ENCODE measurements around the gene LANCL3. TPM values are rescaled to one million over a fixed set of nuclear protein-coding genes. Genes with fewer than 3 reads are reported as not detected.
A peak's percentile ranks its signal among the peaks of the same experiment; 100 is the strongest.

Gene LANCL3
- total RNA-seq, 1 donor from 2014 or later, result 0.05 TPM

GRCh38 chrX:37672563-37672962, 101.1 kb downstream of the LANCL3 start:
- no peak for DNase-seq
- intact Hi-C loops (cut with micrococcal nuclease), result no loop called here
- ATAC-seq, result no peak

DNA sequence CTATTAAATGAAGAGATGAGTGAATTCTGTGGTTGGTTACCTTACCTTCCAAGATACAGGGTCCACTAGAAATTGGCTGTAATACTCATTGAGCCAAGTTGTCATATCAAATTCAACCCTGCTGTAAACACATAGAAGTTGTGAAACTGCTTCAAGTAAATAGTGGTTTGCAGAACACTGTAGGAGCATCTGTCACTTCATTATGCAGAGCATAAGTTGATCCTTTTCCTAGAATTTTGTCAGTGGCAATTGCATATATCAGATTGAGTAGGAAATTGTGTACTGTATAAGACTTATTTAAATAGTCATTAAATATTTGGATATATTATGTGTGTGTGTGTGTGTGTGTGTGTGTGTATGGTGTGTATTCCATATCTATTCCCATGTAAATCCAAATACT, 105.3 kb downstream of the LANCL3 start:
- ATAC-seq, result no peak
- intact Hi-C loops (cut with micrococcal nuclease), result no loop called here
- DNase-seq, result no peak

- intact Hi-C loops (cut with micrococcal nuclease), result no loop called here
- ATAC-seq (no peak), DNase-seq (no peak)
Measured at GRCh38 chrX:37677243-37677642, 105.8 kb downstream of the LANCL3 start.

GRCh38 chrX:37677765-37678164, 106.3 kb downstream of the LANCL3 start:
- intact Hi-C loops (cut with micrococcal nuclease), result no loop called here
- ATAC-seq, result no peak
- DNase-seq, result no peak

GRCh38 chrX:37678574-37678973, 107.1 kb downstream of the LANCL3 start:
- ATAC-seq (no peak), DNase-seq (no peak)
- intact Hi-C loops (cut with micrococcal nuclease), result no loop called here

DNA sequence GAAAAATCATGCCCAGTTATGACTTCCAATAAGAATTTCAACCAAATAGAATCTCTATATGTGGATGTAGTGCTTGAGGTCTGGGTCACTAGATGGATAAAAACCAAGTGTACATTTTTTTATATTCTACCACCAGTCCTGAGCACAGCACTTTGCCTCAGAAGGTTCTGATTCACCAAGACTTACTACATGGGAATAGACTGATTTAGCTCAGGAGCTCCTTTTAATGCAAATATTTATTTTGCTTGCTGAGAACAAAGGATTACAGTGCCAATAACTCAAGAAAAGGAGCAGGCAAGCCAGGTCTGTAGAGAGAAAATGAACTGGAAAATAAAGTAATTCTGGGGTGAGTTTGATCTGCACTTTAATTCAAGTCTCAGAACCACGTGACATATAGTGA, 107.8 kb downstream of the LANCL3 start:
- no peak for DNase-seq

GRCh38 chrX:37679888-37680287, 108.4 kb downstream of the LANCL3 start:
- intact Hi-C loops (cut with micrococcal nuclease), result no loop called here
- no peak for ATAC-seq
- DNase-seq, result no peak

More for the DNA sequence above, 107.8 kb downstream of the LANCL3 start:
- intact Hi-C loops (cut with micrococcal nuclease), result no loop called here
- ATAC-seq, result no peak

DNA sequence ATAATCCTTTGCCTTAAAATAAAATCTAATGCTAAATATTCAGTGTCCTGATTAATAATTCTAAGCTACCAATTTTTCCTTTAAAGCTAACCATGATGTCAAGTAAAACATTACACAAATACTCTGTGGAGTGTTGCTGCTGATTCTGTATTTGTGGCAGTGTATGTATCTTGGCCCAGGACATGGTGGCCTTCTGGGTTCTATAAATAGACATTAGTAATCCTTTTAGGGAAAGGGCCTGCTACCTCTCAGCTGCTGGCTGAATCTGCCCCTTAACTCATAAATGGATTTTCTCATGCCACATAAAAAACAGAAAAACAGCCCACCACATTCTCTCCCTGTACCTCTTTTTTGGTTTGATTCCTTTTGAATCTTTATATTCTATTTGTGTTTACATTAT, 113.0 kb downstream of the LANCL3 start:
- intact Hi-C loops (cut with micrococcal nuclease), result no loop called here
- peak; percentile 85 for ATAC-seq

DNA sequence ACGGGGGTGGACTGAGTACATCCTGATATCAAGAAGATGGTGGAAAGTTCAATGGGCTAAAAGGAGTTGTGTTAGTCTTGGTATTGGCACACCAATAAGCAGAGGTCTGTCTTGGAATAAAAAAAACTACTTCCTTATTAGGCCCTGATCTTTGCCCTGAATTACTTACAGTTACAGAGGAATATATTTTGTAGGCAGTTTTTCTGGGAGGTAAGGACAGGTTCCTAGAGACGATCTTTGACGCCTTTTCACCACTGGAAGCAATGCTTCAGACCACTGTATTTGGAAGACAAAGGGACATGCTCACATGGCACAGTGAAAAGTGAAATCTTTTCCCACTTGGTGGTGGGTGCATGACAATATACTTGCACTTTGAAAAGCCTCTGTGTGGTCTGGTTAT, 113.5 kb downstream of the LANCL3 start:
- ATAC-seq (peak; percentile 20), DNase-seq (no peak)
- intact Hi-C loops (cut with micrococcal nuclease), result no loop called here

More for the DNA sequence above, 113.0 kb downstream of the LANCL3 start:
- DNase-seq, result no peak

- DNase-seq, result peak; percentile 68
- peak; percentile 88 for ATAC-seq
- intact Hi-C loops (cut with micrococcal nuclease), result no loop called here
Measured at GRCh38 chrX:37685381-37686359, 114.2 kb downstream of the LANCL3 start, which contains the start of gene XK. Gene XK, plus strand, starts transcription at chrX:37685791. Its CDS starts 171 bp downstream, at chrX:37685962.

DNA sequence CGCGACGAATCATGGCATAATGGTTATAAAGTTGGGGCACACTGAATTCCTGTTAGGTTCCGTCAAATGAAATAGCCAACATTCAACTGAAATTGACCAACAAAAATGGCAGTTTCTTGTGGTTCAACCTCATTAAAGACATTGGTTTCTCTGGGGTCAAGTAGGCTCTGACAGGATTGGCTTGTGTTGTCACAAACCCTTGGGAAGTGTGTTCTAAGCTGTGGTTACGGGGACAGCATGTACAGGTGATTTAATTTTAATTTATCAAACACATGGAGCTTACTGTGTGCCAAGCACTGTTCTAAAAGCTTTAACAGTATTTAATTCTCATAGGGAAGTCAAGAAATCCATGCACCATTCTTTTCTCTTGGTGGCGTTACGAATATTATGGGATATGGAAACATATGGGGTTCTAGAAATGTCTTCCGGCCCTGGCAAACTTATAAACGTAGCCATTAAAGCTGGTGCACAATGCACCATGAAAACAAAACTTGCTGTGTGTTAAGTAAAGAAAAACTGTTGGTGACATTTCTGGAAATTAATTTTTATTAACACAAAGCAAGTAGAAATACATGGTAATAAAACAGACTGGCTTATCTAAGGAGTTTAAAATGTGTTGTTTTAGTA, 115.0 kb downstream of the LANCL3 start:
- intact Hi-C loops (cut with micrococcal nuclease), result no loop called here
- ATAC-seq (peak; percentile 42), DNase-seq (no peak)

DNA sequence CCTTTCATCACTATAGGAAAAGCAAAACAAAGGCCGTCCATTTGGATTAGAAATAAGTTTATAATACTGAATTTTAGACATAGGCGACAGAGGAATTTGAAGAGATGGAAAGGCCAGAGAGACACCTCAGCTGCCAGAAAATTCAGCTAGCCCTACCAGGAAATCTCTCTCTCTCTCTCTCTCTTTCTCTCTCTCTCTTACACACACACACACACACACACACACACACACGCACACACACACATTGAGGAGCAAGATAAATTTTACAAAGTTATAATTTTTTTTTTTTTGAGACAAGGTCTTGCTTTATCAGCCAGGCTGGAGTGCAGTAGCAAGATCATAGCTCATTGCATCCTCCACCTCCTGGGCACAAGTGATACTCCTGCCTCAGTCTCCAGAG, 115.5 kb downstream of the LANCL3 start:
- ATAC-seq (no peak), DNase-seq (no peak)
- intact Hi-C loops (cut with micrococcal nuclease), result no loop called here

GRCh38 chrX:37690119-37690518, 118.7 kb downstream of the LANCL3 start:
- intact Hi-C loops (cut with micrococcal nuclease), result no loop called here
- ATAC-seq (no peak), DNase-seq (no peak)

DNA sequence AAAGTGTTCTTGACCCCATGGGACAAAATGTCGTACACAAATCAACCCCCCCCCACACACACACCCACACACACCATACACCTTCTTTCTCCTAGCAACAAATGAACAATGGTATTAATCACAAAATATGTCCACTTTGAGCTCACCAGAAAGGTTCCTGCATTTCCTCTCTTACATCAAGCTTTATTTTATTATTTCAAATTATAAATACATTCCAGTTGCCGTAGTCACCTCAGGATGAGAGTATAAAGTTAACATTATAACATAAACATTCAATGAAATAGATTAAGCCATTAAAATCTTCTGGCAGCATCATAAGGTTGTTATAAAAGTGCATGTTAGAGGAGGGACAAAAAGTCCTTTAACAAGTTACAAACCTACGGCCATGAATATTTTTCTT, 121.5 kb downstream of the LANCL3 start:
- DNase-seq (no peak), ATAC-seq (no peak)
- intact Hi-C loops (cut with micrococcal nuclease), result no loop called here

DNA sequence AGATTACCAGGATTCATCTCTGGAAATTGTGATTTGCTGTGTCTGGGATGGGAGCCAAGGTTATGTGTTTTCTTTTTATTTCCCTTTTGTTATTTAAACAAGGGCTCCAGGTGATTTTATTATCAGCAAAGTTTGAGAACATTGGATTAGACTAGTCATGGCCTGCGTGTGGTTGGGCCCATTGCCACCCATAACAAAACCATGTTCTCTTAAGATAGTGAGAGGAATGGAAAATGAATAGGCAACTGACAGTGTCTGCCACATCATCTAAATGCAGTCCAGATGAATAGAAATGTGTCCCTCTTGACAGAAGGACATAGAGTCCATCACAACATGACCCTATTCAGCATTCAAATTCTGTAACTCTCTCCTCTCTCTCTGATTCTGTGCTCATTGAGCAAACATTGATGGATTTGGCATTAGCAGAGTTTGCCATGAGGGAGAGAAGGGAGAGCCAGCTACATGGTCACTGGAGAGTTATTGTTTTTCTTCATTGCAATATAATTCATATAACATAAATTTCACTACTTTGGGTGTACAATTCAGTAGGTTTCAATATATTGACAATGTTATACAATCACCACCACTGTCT, 125.8 kb downstream of the LANCL3 start:
- ATAC-seq, result peak; percentile 70
- intact Hi-C loops (cut with micrococcal nuclease), result no loop called here

GRCh38 chrX:37701588-37701987, 130.1 kb downstream of the LANCL3 start:
- intact Hi-C loops (cut with micrococcal nuclease), result no loop called here
- DNase-seq (no peak), ATAC-seq (peak; percentile 66)

More for the DNA sequence above, 125.8 kb downstream of the LANCL3 start:
- DNase-seq, result no peak

- ATAC-seq (no peak), DNase-seq (no peak)
- intact Hi-C loops (cut with micrococcal nuclease), result no loop called here
Measured at GRCh38 chrX:37711991-37712390, 140.5 kb downstream of the LANCL3 start.

- ATAC-seq, result no peak
- no peak for DNase-seq
- intact Hi-C loops (cut with micrococcal nuclease), result no loop called here
Measured at GRCh38 chrX:37712458-37712857, 141.0 kb downstream of the LANCL3 start.

- intact Hi-C loops (cut with micrococcal nuclease), result no loop called here
- ATAC-seq (peak; percentile 93), DNase-seq (no peak)
Measured at GRCh38 chrX:37714479-37714878, 143.0 kb downstream of the LANCL3 start.

GRCh38 chrX:37716602-37717001, 145.1 kb downstream of the LANCL3 start:
- intact Hi-C loops (cut with micrococcal nuclease), result no loop called here
- ATAC-seq (no peak), DNase-seq (no peak)

All from left ventricle myocardium superior (tissue), 1 donor.